Heart right ventricle (tissue), 16 donors: ENCODE results near the gene UBL7. TPM values are rescaled to one million over a fixed set of nuclear protein-coding genes. Genes with fewer than 3 reads are reported as not detected.

Source experiments
- ATAC-seq, 8 donors: fragments of 200-7000 bp; cut with Tn5 transposase; one replicate each; pipeline ENCODE4 v1.9.1; 2020; ENCODE audit warnings: mild to moderate bottlenecking in 8 of 8, moderate library complexity in 8 of 8, moderate number of reproducible peaks in 1 of 8
- DNase-seq, 2 donors: peaks; one replicate each; pipeline ENCODE4 v3.0.0-alpha.2; 2020
- H3K27ac ChIP-seq, 10 donors: fragments of 200-600 bp; sonication (generic) in 2 of 10; one replicate each; pipeline versions ENCODE4 v1.5.0 to v1.8.0; 2020 to 2022; ENCODE audit warnings: mild to moderate bottlenecking in 3 of 10
- H3K27me3 ChIP-seq, 7 donors: fragments of 200-600 bp; one replicate each; pipeline ENCODE4 v1.8.0; 2021 to 2022; ENCODE audit warnings: mild to moderate bottlenecking in 2 of 7
- H3K36me3 ChIP-seq, 9 donors: fragments of 200-600 bp; sonication (generic) in 1 of 9; one replicate each; pipeline versions ENCODE4 v1.5.0 to v1.8.0; 2020 to 2022; ENCODE audit warnings: mild to moderate bottlenecking in 2 of 9
- H3K4me1 ChIP-seq, 9 donors: fragments of 200-600 bp; sonication (generic) in 1 of 9; one replicate each; pipeline versions ENCODE4 v1.5.0 to v1.8.0; 2020 to 2022; ENCODE audit warnings: mild to moderate bottlenecking in 4 of 9
- H3K4me3 ChIP-seq, 10 donors: fragments of 200-600 bp; sonication (generic) in 2 of 10; one replicate each; pipeline versions ENCODE4 v1.5.0 to v1.8.0; 2020 to 2022; ENCODE audit warnings: mild to moderate bottlenecking in 7 of 10, moderate library complexity in 2 of 10
- H3K9me3 ChIP-seq, 11 donors: fragments of 200-600 bp in 10 of 11; sonication (generic) in 2 of 11; one replicate each; pipeline versions ENCODE4 v1.5.0 to v1.8.0; 2013 to 2022; ENCODE audit warnings: mild to moderate bottlenecking in 2 of 11, control low read depth in 1 of 11, moderate library complexity in 1 of 11
- WGBS, 2 donors: extraction: QIAGEN DNeasy Blood & Tissue Kit; methylation state at CpG; one replicate each; pipeline ENCODE4 v1.1.7; 2013; ENCODE audit warnings: inconsistent platforms in 1 of 2; 5-methylcytosine and 5-hydroxymethylcytosine counted together
- intact Hi-C, 10 donors: fragments of 100-400 bp; cut with DNase I; formaldehyde crosslinking; loops; one replicate each; pipeline versions ENCODE4 v1.11.1 to v1.14.2; 2022
- polyA plus RNA-seq, 2 donors: library from polyadenylated mRNA; stranded (reverse); fragments of 200-250 nt; gene quantifications; one replicate each; pipeline ENCODE4 v1.2.3, GENCODE V29; 2013
- total RNA-seq, 10 donors: library from RNA; stranded (reverse); fragmentation: NEBNext Ultra II Directional in 3 of 10; extraction: Animal tissue kit (Norgen Biotek cat#: 25700) in 3 of 10; gene quantifications; one replicate each; pipeline versions ENCODE4 v1.2.1 to v1.2.4, GENCODE V29; 2021 to 2023
- TF ChIP-seq, protein P1 (sequence below), 9 donors: fragments of 200-600 bp; sonication (generic) in 2 of 9; IDR thresholded peaks; one replicate each; pipeline versions ENCODE4 v1.5.0 to v1.8.0; 2021 to 2022; ENCODE audit warnings: antibody characterized with exemption in 9 of 9, mild to moderate bottlenecking in 5 of 9, moderate library complexity in 1 of 9
- donor health status: Arrhythmogenic right ventricular cardiomyopathy.
- donor health status: ischemic (EF 13 %, LVEDD 7.1; RV severe dilation, severe dysfunction).
- donor health status: healthy with polysubstance abuse.
- donor health status: DM: no; HTN: yes; CAD: no.
- donor health status: DM: no; HTN: no; CAD: no.
- donor health status: ischemic (EF 25% LVEDD 6.9; RV normal size, moderate dysfunction).
- donor health status: ischemic (EF 25% LVEDD 5.7; RV mildly dilated, moderate dysfunction).
- donor health status: healthy.
- donor health status: DM: yes; HTN: yes; CAD: no.
- donor health status: Ischemic cardiomyopathy.
- donor health status: ischemic (EF 35%, LVEDD 5.7; RV mildly dilated, moderate dysfunction).
- donor health status: nonischemic (EF 11% LVEDD 7.7; RV severe dilation, severe dysfunction).
- donor health status: DM: yes; HTN: yes; CAD: no.
- donor health status: PGD.
- donor health status: ischemic (EF 29% LVEDD 5.4; RV normal size, mild dysfunction).
- donor health status: nonischemic (EF 23%, LVEDD 6.1; RV moderate dilation, normal function).

Gene UBL7
- total and polyA plus RNA-seq, 12 donors: 47.0 to 56.6 (median 52.1) TPM

DNA sequence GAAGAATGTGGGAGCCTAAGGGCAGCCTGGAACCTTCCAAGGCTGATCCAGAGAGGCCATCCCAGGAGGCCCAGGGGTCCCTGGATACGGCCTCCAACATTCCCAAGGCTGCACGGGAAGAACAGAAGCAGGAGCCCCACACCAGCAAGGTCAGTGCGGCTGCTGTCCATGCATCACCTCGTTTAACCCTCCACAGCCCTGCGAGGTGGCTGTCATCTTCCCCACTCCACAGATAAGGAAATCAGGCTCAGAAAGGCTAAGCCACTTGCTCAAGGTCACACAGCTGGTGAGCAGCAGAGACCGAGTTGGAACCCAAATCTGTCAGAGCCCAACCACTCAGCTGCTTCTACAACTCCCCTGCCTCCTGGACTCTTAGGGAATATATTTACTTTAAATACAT is 48.8 kb downstream of the UBL7 start:
- ATAC-seq (no peak), DNase-seq (no peak)
- H3K27ac ChIP-seq: no peak overlapping the region
- no peaks in the 10 kb centered on the region for H3K27me3 ChIP-seq
- peaks cover 0 to 11% (median 6%) of the 10 kb centered on the region in 9 donors for H3K4me1 ChIP-seq
- no peaks in the 10 kb centered on the region for H3K9me3 ChIP-seq
- H3K4me3 ChIP-seq: no peak overlapping the region
- TF ChIP-seq, protein P1, sequence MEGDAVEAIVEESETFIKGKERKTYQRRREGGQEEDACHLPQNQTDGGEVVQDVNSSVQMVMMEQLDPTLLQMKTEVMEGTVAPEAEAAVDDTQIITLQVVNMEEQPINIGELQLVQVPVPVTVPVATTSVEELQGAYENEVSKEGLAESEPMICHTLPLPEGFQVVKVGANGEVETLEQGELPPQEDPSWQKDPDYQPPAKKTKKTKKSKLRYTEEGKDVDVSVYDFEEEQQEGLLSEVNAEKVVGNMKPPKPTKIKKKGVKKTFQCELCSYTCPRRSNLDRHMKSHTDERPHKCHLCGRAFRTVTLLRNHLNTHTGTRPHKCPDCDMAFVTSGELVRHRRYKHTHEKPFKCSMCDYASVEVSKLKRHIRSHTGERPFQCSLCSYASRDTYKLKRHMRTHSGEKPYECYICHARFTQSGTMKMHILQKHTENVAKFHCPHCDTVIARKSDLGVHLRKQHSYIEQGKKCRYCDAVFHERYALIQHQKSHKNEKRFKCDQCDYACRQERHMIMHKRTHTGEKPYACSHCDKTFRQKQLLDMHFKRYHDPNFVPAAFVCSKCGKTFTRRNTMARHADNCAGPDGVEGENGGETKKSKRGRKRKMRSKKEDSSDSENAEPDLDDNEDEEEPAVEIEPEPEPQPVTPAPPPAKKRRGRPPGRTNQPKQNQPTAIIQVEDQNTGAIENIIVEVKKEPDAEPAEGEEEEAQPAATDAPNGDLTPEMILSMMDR (IDR thresholded peaks at IDR 0.05): no peak
- 75% methylated on average over 6 of the region's 6 CpGs for WGBS, 2 donors
- intact Hi-C loops: no loop called here
- H3K36me3 ChIP-seq: peaks cover 0 to 24% (median 0%) of the 10 kb centered on the region in 9 donors

DNA sequence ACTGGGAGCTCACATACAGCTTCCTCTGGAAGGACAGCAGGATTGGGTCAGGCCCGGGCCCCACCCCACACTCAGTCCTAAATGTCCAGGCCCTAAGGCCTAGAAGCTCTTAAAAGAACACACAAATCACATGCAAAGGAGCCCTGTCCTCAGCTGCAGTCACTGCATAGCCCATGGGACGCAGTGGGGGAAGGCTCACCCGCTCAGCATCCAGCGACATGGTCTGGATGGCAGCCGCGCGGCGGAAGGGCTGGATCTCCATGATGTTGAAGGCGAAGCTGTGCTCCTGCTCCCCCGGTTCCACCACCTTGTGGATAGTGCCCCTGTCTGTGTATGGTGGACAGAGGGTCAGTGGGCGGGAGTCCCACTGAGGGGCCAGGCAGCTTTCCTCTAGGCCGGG is 49.3 kb downstream of the UBL7 start:
- no peak for DNase-seq
- peaks cover 0 to 6% (median 1%) of the 10 kb centered on the region in 9 donors for H3K4me1 ChIP-seq

DNA sequence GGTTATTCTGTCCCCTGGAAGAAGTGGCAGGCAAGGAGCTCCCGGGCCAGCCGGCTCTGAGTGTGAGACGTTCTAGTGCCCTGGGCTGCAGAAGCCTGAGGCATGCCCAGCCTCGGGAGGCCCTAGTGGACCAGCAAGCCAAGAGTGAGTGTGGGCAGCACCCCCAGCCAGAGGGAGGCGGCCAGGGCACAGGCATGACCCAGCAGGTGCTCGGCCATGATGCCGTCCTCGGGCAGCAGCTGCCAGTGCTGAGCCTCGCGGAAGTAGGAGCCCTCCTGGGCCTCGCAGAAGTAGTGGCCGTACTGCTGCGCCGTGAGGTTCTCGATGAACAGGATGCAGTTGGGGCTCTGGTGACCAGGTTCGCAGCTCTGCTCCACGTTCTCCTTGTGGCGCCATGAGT is 50.5 kb downstream of the UBL7 start:
- H3K27ac ChIP-seq: no peak overlapping the region
- intact Hi-C loops: no loop called here
- peaks cover 0 to 21% (median 0%) of the 10 kb centered on the region in 9 donors for H3K36me3 ChIP-seq
- H3K4me1 ChIP-seq: peaks cover 0 to 3% (median 0%) of the 10 kb centered on the region in 9 donors
- no peak for DNase-seq
- TF ChIP-seq, protein P1 (IDR thresholded peaks at IDR 0.05): no peak
- H3K9me3 ChIP-seq: no peaks in the 10 kb centered on the region
- no peaks in the 10 kb centered on the region for H3K27me3 ChIP-seq
- H3K4me3 ChIP-seq: no peak overlapping the region
- ATAC-seq: no peak
- 96% methylated on average over 18 of the region's 18 CpGs for WGBS, 2 donors

More for the DNA sequence above, 49.3 kb downstream of the UBL7 start:
- H3K4me3 ChIP-seq: no peak overlapping the region
- no peaks in the 10 kb centered on the region for H3K9me3 ChIP-seq
- 91 to 92% methylated on average over 12 of the region's 12 CpGs for WGBS, 2 donors
- intact Hi-C loops: no loop called here
- peaks cover 0 to 24% (median 0%) of the 10 kb centered on the region in 9 donors for H3K36me3 ChIP-seq
- TF ChIP-seq, protein P1 (IDR thresholded peaks at IDR 0.05): no peak
- H3K27ac ChIP-seq: no peak overlapping the region
- ATAC-seq: no peak
- H3K27me3 ChIP-seq: no peaks in the 10 kb centered on the region

DNA sequence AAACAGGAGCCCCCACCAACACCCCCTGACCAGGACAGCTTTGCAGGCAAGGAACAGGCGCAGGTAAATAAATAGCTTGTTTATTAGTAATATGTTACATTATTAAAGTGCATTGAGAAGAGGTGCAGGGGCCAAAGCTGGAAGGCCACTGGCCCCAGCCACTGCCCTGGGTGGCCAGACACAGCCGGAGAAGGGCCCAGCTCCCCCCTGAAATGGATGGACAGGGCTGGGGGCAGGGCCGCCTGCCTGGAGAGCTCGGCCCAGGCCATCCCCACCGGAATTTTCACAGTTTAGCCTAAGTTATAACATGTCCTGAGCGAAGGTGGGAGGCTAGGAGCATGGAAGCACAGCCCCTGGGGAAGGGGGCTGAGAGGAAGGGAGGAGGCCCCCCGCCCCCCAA is 51.7 kb downstream of the UBL7 start:
- no peak overlapping the region for H3K4me3 ChIP-seq
- H3K27me3 ChIP-seq: no peaks in the 10 kb centered on the region
- H3K9me3 ChIP-seq: no peaks in the 10 kb centered on the region
- H3K27ac ChIP-seq: no peak overlapping the region
- DNase-seq (no peak), ATAC-seq (no peak)
- intact Hi-C loops: no loop called here
- TF ChIP-seq, protein P1 (IDR thresholded peaks at IDR 0.05): no peak
- H3K36me3 ChIP-seq: peaks cover 0 to 13% (median 0%) of the 10 kb centered on the region in 9 donors
- 83% methylated on average over 7 of the region's 7 CpGs for WGBS, 2 donors
- peaks cover 0 to 3% (median under 1%) of the 10 kb centered on the region in 9 donors for H3K4me1 ChIP-seq
